Muscle layer of colon (tissue), 2 donors: ENCODE measurements around the gene HECTD1.

Source experiments
- H3K27ac ChIP-seq: one replicate; pipeline ENCODE4 v1.7.0; 2013; ENCODE audit warnings: low read depth, mild to moderate bottlenecking, low read length, moderate library complexity
- H3K27me3 ChIP-seq, 2 donors: one replicate each; pipeline ENCODE4 v1.7.0; 2013; ENCODE audit warnings: low read length in 2 of 2, mild to moderate bottlenecking in 2 of 2; ENCODE audit not compliant: insufficient read depth in 2 of 2, control insufficient read depth in 1 of 2
- H3K36me3 ChIP-seq: one replicate; pipeline ENCODE4 v1.7.0; 2013; ENCODE audit warnings: mild to moderate bottlenecking, low read length; ENCODE audit not compliant: insufficient read depth
- H3K4me1 ChIP-seq: one replicate; pipeline ENCODE4 v1.7.0; 2013; ENCODE audit warnings: mild to moderate bottlenecking, low read length; ENCODE audit not compliant: insufficient read depth
- H3K4me3 ChIP-seq, 2 donors: one replicate each; pipeline ENCODE4 v1.7.0; 2013; ENCODE audit warnings: low read length in 2 of 2, low read depth in 1 of 2, mild to moderate bottlenecking in 1 of 2, moderate library complexity in 1 of 2
- H3K9ac ChIP-seq: one replicate; pipeline ENCODE4 v1.7.0; 2013; ENCODE audit warnings: low read length
- H3K9me3 ChIP-seq: one replicate; pipeline ENCODE4 v1.7.0; 2013; ENCODE audit warnings: mild to moderate bottlenecking, low read length
- donor health status: abdominal sarcoma.
- donor health status: Adenocarcinoma of cecum.

Gene HECTD1

DNA sequence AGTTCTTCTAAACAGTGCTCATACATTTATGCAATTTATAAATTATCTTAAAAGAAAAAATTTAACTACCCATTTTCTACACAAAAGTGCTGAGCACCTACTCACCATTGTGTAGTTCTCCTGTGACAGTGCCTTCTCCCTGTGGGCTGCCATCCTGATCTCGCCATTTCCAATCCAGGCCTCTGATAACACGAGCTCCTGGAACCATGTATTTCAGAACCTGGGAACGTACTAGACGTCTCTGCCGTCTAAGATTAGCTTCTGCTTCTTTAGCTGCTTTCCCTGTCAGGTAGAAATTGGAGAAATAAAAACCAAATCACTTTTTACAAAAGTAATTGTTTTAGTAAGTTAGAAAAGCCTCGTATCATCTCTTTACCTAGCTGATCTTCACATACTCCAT lies 74.5 kb downstream of the HECTD1 start:
- no peaks in the 10 kb centered on the region for H3K27me3 ChIP-seq

GRCh38 chr14:31128601-31129526 lies 78.7 kb downstream of the HECTD1 start:
- H3K9me3 ChIP-seq, result no peaks in the 10 kb centered on the region
- H3K4me3 ChIP-seq, result no peak overlapping the region
- H3K27ac ChIP-seq, result no peak overlapping the region
- no peak overlapping the region for H3K9ac ChIP-seq
- peaks cover 43% of the 10 kb centered on the region for H3K36me3 ChIP-seq
- H3K4me1 ChIP-seq, result no peaks in the 10 kb centered on the region
- no peaks in the 10 kb centered on the region for H3K27me3 ChIP-seq

More for the DNA sequence above, 74.5 kb downstream of the HECTD1 start:
- H3K9ac ChIP-seq, result no peak overlapping the region
- no peaks in the 10 kb centered on the region for H3K9me3 ChIP-seq
- no peaks in the 10 kb centered on the region for H3K4me1 ChIP-seq
- peaks cover 43% of the 10 kb centered on the region for H3K36me3 ChIP-seq
- H3K4me3 ChIP-seq, result no peak overlapping the region
- no peak overlapping the region for H3K27ac ChIP-seq

DNA sequence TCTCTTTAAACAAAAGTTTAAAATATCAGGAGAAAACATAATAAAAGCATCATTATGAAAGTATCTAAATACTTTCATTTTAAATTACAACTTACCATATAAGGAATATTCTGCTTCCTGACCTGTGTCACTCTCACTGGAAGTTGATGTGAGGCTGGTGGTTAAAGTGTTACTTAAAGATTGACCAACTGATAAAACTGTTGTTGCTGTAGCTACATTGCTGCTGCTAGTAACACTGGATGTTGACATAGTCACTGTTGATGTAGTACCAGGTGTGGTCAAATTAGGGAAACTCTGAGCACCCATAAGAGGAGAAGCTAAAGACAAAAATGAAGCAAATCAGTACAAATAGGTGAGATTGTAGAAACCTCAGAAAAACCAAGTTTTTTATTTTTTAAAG lies 79.9 kb downstream of the HECTD1 start:
- H3K36me3 ChIP-seq, result peaks cover 46% of the 10 kb centered on the region
- no peaks in the 10 kb centered on the region for H3K4me1 ChIP-seq
- no peak overlapping the region for H3K9ac ChIP-seq
- no peaks in the 10 kb centered on the region for H3K27me3 ChIP-seq
- no peak overlapping the region for H3K4me3 ChIP-seq
- H3K9me3 ChIP-seq, result no peaks in the 10 kb centered on the region
- H3K27ac ChIP-seq, result no peak overlapping the region

- Histone ChIP-seq H3K27ac (no peak overlapping the region), H3K9me3 (no peaks in the 10 kb centered on the region), H3K27me3 (no peaks in the 10 kb centered on the region), H3K4me3 (no peak overlapping the region), H3K4me1 (no peaks in the 10 kb centered on the region), H3K9ac (no peak overlapping the region), H3K36me3 (peaks cover 49% of the 10 kb centered on the region)
Measured at GRCh38 chr14:31126680-31127079, 80.9 kb downstream of the HECTD1 start.

GRCh38 chr14:31125231-31125630 lies 82.4 kb downstream of the HECTD1 start:
- Histone ChIP-seq H3K27me3 (no peaks in the 10 kb centered on the region), H3K27ac (no peak overlapping the region), H3K36me3 (peaks cover 62% of the 10 kb centered on the region), H3K4me1 (no peaks in the 10 kb centered on the region), H3K4me3 (no peak overlapping the region), H3K9me3 (no peaks in the 10 kb centered on the region), H3K9ac (no peak overlapping the region)

DNA sequence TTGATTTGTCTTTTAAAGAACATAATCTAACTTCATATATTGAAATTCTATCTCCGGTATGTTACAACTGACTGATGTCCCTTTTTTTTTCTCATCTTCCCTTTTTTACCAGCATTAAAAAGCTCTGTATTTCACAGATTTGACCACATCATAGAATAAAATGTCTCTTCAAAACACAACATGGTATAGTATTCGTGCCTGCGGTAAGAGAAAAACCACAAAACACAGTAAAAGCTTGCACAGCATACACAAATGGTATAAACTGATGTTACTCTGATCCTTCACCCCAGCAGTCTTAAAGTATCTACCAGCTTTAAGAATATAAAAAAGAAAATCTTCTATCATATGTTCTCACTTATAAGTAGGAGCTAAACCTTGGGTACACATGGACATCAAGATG lies 83.4 kb downstream of the HECTD1 start:
- Histone ChIP-seq H3K9ac (no peak overlapping the region), H3K27ac (no peak overlapping the region), H3K4me1 (no peaks in the 10 kb centered on the region), H3K27me3 (no peaks in the 10 kb centered on the region), H3K9me3 (no peaks in the 10 kb centered on the region), H3K36me3 (peaks cover 63% of the 10 kb centered on the region), H3K4me3 (no peak overlapping the region)

- H3K36me3 ChIP-seq, result peaks cover 62% of the 10 kb centered on the region
- H3K27ac ChIP-seq, result no peak overlapping the region
- no peaks in the 10 kb centered on the region for H3K9me3 ChIP-seq
- no peak overlapping the region for H3K4me3 ChIP-seq
- no peaks in the 10 kb centered on the region for H3K27me3 ChIP-seq
- H3K9ac ChIP-seq, result no peak overlapping the region
- no peaks in the 10 kb centered on the region for H3K4me1 ChIP-seq
Measured at GRCh38 chr14:31122921-31123320, 84.7 kb downstream of the HECTD1 start.

- H3K4me1 ChIP-seq, result no peaks in the 10 kb centered on the region
- H3K27me3 ChIP-seq, result no peaks in the 10 kb centered on the region
- H3K9ac ChIP-seq, result no peak overlapping the region
- no peak overlapping the region for H3K27ac ChIP-seq
- H3K36me3 ChIP-seq, result peaks cover 67% of the 10 kb centered on the region
- no peaks in the 10 kb centered on the region for H3K9me3 ChIP-seq
- no peak overlapping the region for H3K4me3 ChIP-seq
Measured at GRCh38 chr14:31122098-31122611, 85.4 kb downstream of the HECTD1 start.

DNA sequence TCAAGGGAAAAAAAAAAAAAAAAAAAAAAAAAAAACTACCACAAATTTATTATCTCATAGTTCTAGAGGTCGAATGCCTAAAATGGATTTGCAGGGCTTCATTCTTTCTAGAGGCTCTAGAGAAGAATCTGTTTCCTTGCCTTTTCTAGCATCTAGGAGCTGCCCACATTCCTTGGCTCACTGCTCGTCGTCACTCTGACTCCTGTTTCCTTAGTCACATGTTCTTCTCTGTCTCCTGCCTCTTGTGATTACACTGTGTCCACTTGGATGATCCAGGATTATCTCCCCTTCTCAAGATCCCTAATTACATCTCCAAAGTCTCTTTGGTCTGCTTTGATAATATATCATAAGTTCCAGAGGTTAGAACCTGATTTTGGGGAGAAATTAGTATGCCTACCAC lies 88.7 kb downstream of the HECTD1 start:
- H3K27me3 ChIP-seq, result no peaks in the 10 kb centered on the region
- H3K27ac ChIP-seq, result no peak overlapping the region
- no peak overlapping the region for H3K9ac ChIP-seq
- H3K4me1 ChIP-seq, result no peaks in the 10 kb centered on the region
- peaks cover 88% of the 10 kb centered on the region for H3K36me3 ChIP-seq
- H3K4me3 ChIP-seq, result no peak overlapping the region
- H3K9me3 ChIP-seq, result no peaks in the 10 kb centered on the region

GRCh38 chr14:31113794-31114193 lies 93.8 kb downstream of the HECTD1 start:
- no peaks in the 10 kb centered on the region for H3K9me3 ChIP-seq
- H3K9ac ChIP-seq, result no peak overlapping the region
- H3K36me3 ChIP-seq, result peaks cover 77% of the 10 kb centered on the region
- H3K27ac ChIP-seq, result no peak overlapping the region
- H3K4me3 ChIP-seq, result no peak overlapping the region
- H3K4me1 ChIP-seq, result no peaks in the 10 kb centered on the region
- no peaks in the 10 kb centered on the region for H3K27me3 ChIP-seq

- Histone ChIP-seq H3K27me3 (no peaks in the 10 kb centered on the region), H3K9me3 (no peaks in the 10 kb centered on the region), H3K36me3 (peaks cover 76% of the 10 kb centered on the region), H3K4me3 (no peak overlapping the region), H3K4me1 (no peaks in the 10 kb centered on the region), H3K27ac (no peak overlapping the region), H3K9ac (no peak overlapping the region)
Measured at GRCh38 chr14:31110872-31111271, 96.7 kb downstream of the HECTD1 start.

DNA sequence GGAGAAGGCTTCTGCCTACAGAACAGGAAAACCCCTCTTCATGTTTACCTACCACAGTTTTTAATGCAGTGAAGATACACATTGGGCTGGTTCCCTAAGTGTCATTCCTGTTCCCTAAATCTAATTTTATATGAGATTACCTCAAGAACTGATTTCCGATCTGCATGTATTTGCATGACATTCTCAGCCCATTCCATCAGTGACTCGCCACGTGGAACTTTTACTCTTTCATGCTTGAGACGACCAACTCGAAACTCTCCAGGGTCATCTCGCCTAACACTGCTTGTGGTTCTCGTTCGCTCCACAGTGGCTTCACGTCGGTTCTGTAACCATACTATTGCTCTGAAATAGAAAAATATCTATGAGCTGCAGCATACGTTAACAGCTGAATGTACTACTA lies 98.3 kb downstream of the HECTD1 start:
- H3K9ac ChIP-seq, result no peak overlapping the region
- peaks cover 74% of the 10 kb centered on the region for H3K36me3 ChIP-seq
- H3K27ac ChIP-seq, result no peak overlapping the region
- no peaks in the 10 kb centered on the region for H3K27me3 ChIP-seq
- no peaks in the 10 kb centered on the region for H3K4me1 ChIP-seq
- H3K4me3 ChIP-seq, result no peak overlapping the region
- H3K9me3 ChIP-seq, result no peaks in the 10 kb centered on the region
